ENCODE data around the gene CIITA. TPM values are rescaled to one million over a fixed set of nuclear protein-coding genes. Genes with fewer than 3 reads are reported as not detected.

Gene CIITA
- total RNA-seq, 4 donors from 2014 or later = 27.7 to 107 (median 60.9) TPM

GRCh38 chr16:10849736-10850477 is 27.1 kb upstream of the CIITA start:
- TF ChIP-seq CTCF (IDR thresholded peaks at IDR 0.05) = no peak
- no peak for TF ChIP-seq POLR2A (IDR thresholded peaks at IDR 0.05)
- Histone ChIP-seq H3K4me3 (no peak overlapping the region), H3K36me3 (no peaks in the 10 kb centered on the region), H3K27me3 (no peaks in the 10 kb centered on the region), H3K27ac (no peak overlapping the region), H3K4me1 (no peaks in the 10 kb centered on the region), H3K9me3 (no peaks in the 10 kb centered on the region)
- no peak for DNase-seq

- no peak overlapping the region for H3K4me3 ChIP-seq
- TF ChIP-seq CTCF (IDR thresholded peaks at IDR 0.05) (no peak), POLR2A (IDR thresholded peaks at IDR 0.05) (no peak)
- H3K27ac ChIP-seq = no peak overlapping the region
- no peaks in the 10 kb centered on the region for H3K27me3 ChIP-seq
- DNase-seq = no peak
- no peaks in the 10 kb centered on the region for H3K9me3 ChIP-seq
- no peaks in the 10 kb centered on the region for H3K4me1 ChIP-seq
- H3K36me3 ChIP-seq = no peaks in the 10 kb centered on the region
Observed at GRCh38 chr16:10850478-10850850, 26.5 kb upstream of the CIITA start.

- TF ChIP-seq POLR2A (IDR thresholded peaks at IDR 0.05) = no peak
- TF ChIP-seq CTCF (IDR thresholded peaks at IDR 0.05) = no peak
- H3K4me1 ChIP-seq = no peaks in the 10 kb centered on the region
- H3K27ac ChIP-seq = no peak overlapping the region
- no peaks in the 10 kb centered on the region for H3K27me3 ChIP-seq
- no peak overlapping the region for H3K4me3 ChIP-seq
- H3K9me3 ChIP-seq = no peaks in the 10 kb centered on the region
- H3K36me3 ChIP-seq = no peaks in the 10 kb centered on the region
- no peak for DNase-seq
Observed at GRCh38 chr16:10851512-10851911, 25.5 kb upstream of the CIITA start.

GRCh38 chr16:10852286-10852685 is 24.7 kb upstream of the CIITA start:
- no peaks in the 10 kb centered on the region for H3K36me3 ChIP-seq
- H3K27ac ChIP-seq = no peak overlapping the region
- no peaks in the 10 kb centered on the region for H3K27me3 ChIP-seq
- H3K4me1 ChIP-seq = no peaks in the 10 kb centered on the region
- DNase-seq = no peak
- no peak overlapping the region for H3K4me3 ChIP-seq
- no peaks in the 10 kb centered on the region for H3K9me3 ChIP-seq
- TF ChIP-seq POLR2A (IDR thresholded peaks at IDR 0.05) (no peak), CTCF (IDR thresholded peaks at IDR 0.05) (no peak)

GRCh38 chr16:10852948-10853347 is 24.1 kb upstream of the CIITA start:
- TF ChIP-seq CTCF (IDR thresholded peaks at IDR 0.05) = no peak
- TF ChIP-seq POLR2A (IDR thresholded peaks at IDR 0.05) = no peak
- Histone ChIP-seq H3K4me1 (no peaks in the 10 kb centered on the region), H3K36me3 (no peaks in the 10 kb centered on the region), H3K9me3 (no peaks in the 10 kb centered on the region), H3K4me3 (no peak overlapping the region), H3K27ac (no peak overlapping the region), H3K27me3 (no peaks in the 10 kb centered on the region)
- DNase-seq = no peak

- no peak for DNase-seq
- Histone ChIP-seq H3K27ac (no peak overlapping the region), H3K9me3 (no peaks in the 10 kb centered on the region), H3K36me3 (no peaks in the 10 kb centered on the region), H3K4me1 (no peaks in the 10 kb centered on the region), H3K27me3 (no peaks in the 10 kb centered on the region), H3K4me3 (no peak overlapping the region)
- TF ChIP-seq CTCF (IDR thresholded peaks at IDR 0.05) = no peak
- TF ChIP-seq POLR2A (IDR thresholded peaks at IDR 0.05) = no peak
Observed at GRCh38 chr16:10856042-10856441, 21.0 kb upstream of the CIITA start.

Data from Peyer's patch (tissue), 4 donors.